GM12865 (cell line): ENCODE results near the gene FUT6.
"Not testable (repeated sequence)": the region's sequence is repeated elsewhere in the genome, so short reads cannot be mapped to it uniquely, and the experiment has no call there.

Experiments
- DNase-seq: peaks from one replicate; pipeline ENCODE4 v3.0.0; 2010; ENCODE audit warnings: low read depth
- H3K4me3 ChIP-seq: 2 replicates; pipeline ENCODE4 v1.5.1; 2011; ENCODE audit warnings: mild to moderate bottlenecking, low read depth, low read length, control low read depth
- CTCF ChIP-seq: IDR thresholded peaks from 2 replicates; pipeline ENCODE4 v1.5.1; 2011; ENCODE audit warnings: low read length, control low read depth, low read depth, inconsistent platforms; ENCODE audit not compliant: insufficient read depth; ENCODE audit errors: missing control alignments

The FUT6 gene

GRCh38 chr19:5864725-5865486 lies 25.4 kb upstream of the FUT6 start:
- TF ChIP-seq CTCF: no peak
- no peak overlapping the region for H3K4me3 ChIP-seq
- no peak for DNase-seq

GRCh38 chr19:5864013-5864720 lies 24.7 kb upstream of the FUT6 start:
- no peak overlapping the region for H3K4me3 ChIP-seq
- DNase-seq: no peak
- no peak for TF ChIP-seq CTCF

DNA sequence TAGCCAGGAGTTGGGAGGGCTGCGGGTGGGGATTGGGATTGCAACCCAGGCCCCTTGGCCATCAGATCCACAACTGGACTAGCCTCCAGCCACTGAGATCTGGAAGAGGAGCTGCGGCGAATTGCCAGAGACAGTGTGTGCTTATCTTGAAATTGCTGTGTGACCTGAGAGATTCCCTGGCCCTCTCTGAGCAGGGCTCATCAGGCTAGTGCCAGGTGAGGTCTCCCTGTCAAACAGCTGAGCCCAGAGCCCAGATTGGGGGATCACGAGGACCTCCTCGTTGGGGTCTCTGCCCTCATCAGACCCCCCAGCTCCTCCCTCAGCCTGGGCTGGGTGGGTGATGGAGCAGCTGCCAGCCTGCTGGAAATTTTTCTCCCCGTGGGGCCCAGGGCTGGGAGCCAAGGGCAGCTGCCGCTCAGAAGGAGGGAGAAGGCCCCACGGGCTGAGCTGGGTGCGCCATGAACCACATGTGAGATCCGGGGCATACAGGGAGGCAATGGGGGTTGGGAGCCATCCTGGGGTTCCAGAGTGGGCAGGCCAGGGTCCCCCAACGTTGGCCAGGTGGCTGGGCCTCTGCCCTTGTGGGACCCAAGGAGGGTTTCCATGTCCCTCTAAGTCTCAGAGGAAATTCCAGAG lies 23.6 kb upstream of the FUT6 start:
- no peak overlapping the region for H3K4me3 ChIP-seq
- DNase-seq: no peak
- no peak for TF ChIP-seq CTCF

GRCh38 chr19:5857203-5858081 lies 17.9 kb upstream of the FUT6 start:
- no peak overlapping the region for H3K4me3 ChIP-seq
- no peak for TF ChIP-seq CTCF
- no peak for DNase-seq

DNA sequence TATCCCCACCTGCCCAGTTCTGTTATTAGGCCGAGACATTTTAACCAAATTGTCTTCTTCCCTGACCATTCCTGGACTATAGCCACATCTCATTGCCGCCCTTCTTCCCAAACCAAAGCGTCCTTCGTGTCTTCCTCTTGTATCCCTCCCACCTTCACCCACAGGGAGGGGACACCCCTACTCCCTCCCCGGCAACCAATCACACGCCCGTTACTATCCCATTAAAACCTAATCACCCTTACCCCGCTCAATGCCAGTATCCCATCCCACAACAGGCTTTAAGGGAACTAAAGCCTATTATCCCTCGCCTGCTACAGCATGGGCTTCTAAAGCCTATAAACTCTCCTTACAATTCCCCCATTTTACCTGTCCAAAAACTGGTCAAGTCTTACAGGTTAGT lies 15.6 kb upstream of the FUT6 start:
- DNase-seq, H3K4me3 ChIP-seq: not testable (repeated sequence)

GRCh38 chr19:5854121-5854520 lies 14.6 kb upstream of the FUT6 start:
- H3K4me3 ChIP-seq, DNase-seq: not testable (repeated sequence)

DNA sequence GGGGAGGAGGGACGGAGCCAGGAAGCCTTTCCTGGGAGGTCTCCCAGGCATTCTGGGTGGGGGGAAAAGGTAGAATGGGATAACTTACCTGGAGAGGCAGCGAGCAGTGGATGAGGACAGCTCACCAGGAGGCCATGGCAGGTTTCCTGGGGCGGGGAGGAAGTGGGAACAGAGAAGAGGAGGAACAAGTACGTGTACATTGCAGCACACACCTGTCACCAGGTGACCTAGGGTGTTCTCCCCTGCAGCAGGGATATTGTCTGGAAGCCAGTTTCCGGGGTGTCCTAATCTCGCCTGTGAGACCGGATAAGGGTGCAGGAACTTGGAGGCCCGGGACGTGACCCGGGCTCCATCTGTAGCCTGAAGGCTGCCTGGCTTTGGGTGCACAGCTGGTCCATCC lies 11.8 kb upstream of the FUT6 start, which contains the start of gene FUT3:
TSS of gene FUT3 (minus strand) at position 148 of the 400 bp plus-strand sequence.
- no peak for DNase-seq
- TF ChIP-seq CTCF: no peak

More for the DNA sequence above, 11.8 kb upstream of the FUT6 start, which contains the start of gene FUT3:
- no peak within 1 kb of the TSS for H3K4me3 ChIP-seq
